ENCODE measurements around the gene SLC39A9.

GRCh38 chr14:69375182-69375581 is 23.3 kb upstream of the SLC39A9 start:
- no peak for TF ChIP-seq CTCF (conservative IDR thresholded peaks at IDR 0.05; ENCODE audit: low read depth in 2 of 2)
- TF ChIP-seq EZH2 (IDR thresholded peaks at IDR 0.05; ENCODE audit: low read depth, unreplicated experiment) = no peak
- no peak for TF ChIP-seq EZH2phosphoT487 (IDR thresholded peaks at IDR 0.05; ENCODE audit: unreplicated experiment)
- no peak for TF ChIP-seq REST (IDR thresholded peaks at IDR 0.05; ENCODE audit: unreplicated experiment)
- TF ChIP-seq POLR2AphosphoS5 (IDR thresholded peaks at IDR 0.05; ENCODE audit: low read depth) = no peak
- no peak for TF ChIP-seq ZNF331 (CRISPR knock-in tag; IDR thresholded peaks at IDR 0.05; ENCODE audit: low read depth)
- no peak for TF ChIP-seq CREB1 (CRISPR knock-in tag; IDR thresholded peaks at IDR 0.05; ENCODE audit: low read depth)

Measured in GM23338 (cell line).